WTC11 (cell line): ENCODE data around the gene NDUFAF4. TPM values are rescaled to one million over a fixed set of nuclear protein-coding genes. Genes with fewer than 3 reads are reported as not detected.

Source experiments
- ATAC-seq: fragments of 200-7000 bp; cut with Tn5 transposase; 2 replicates; pipeline ENCODE4 v1.10.0; 2021; ENCODE audit warnings: mild to moderate bottlenecking, moderate library complexity
- CTCF ChIA-PET: fragments of 300-600 bp; sonication (Branson Sonifier 250); formaldehyde crosslinking; loops from one replicate; lab custom pipeline; 2021; ENCODE audit warnings: antibody characterized with exemption; lab: Charles Lee
- POLR2A ChIA-PET: fragments of 350-600 bp; sonication (Branson Sonifier 250); formaldehyde crosslinking; loops from one replicate; lab custom pipeline; 2021; ENCODE audit warnings: antibody characterized with exemption; lab: Charles Lee
- DNase-seq: peaks from one replicate; pipeline ENCODE4 v3.0.0; 2021; ENCODE audit warnings: low spot score
- H3K27ac Mint-ChIP-seq: 2 replicates; pipeline ENCODE4 v1.8.0; 2021; ENCODE audit warnings: mixed read lengths
- H3K27me3 Mint-ChIP-seq: 2 replicates; pipeline ENCODE4 v1.8.0; 2021; ENCODE audit warnings: low read depth, mild to moderate bottlenecking, moderate library complexity, mixed read lengths
- H3K36me3 Mint-ChIP-seq: 2 replicates; pipeline ENCODE4 v1.8.0; 2021; ENCODE audit warnings: mixed read lengths
- H3K4me1 Mint-ChIP-seq: 2 replicates; pipeline ENCODE4 v1.8.0; 2022; ENCODE audit warnings: mixed read lengths
- H3K4me3 Mint-ChIP-seq: 2 replicates; pipeline ENCODE4 v1.8.0; 2021; ENCODE audit warnings: mild to moderate bottlenecking, moderate library complexity, mixed read lengths
- H3K9me3 Mint-ChIP-seq: 2 replicates; pipeline ENCODE4 v1.8.0; 2021; ENCODE audit warnings: mixed read lengths
- CREM ChIP-seq: sonication (generic); formaldehyde crosslinking; IDR thresholded peaks from 2 replicates; pipeline ENCODE4 v1.8.1; 2022; ENCODE audit warnings: mild to moderate bottlenecking, missing genetic modification reagents, moderate library complexity
- ETV6 ChIP-seq: sonication (generic); formaldehyde crosslinking; IDR thresholded peaks from 2 replicates; pipeline ENCODE4 v1.8.1; 2022; ENCODE audit warnings: mild to moderate bottlenecking, missing genetic modification reagents
- FOXJ3 ChIP-seq: sonication (generic); formaldehyde crosslinking; IDR thresholded peaks from 2 replicates; pipeline ENCODE4 v1.9.0; 2021; ENCODE audit warnings: missing genetic modification reagents, mild to moderate bottlenecking, borderline replicate concordance
- GABPB1 ChIP-seq: sonication (generic); formaldehyde crosslinking; IDR thresholded peaks from 2 replicates; pipeline ENCODE4 v1.8.1; 2023; ENCODE audit warnings: mild to moderate bottlenecking, missing genetic modification reagents
- GRHL2 ChIP-seq: fragments of 250-450 bp; sonication (Bioruptor Pico); IDR thresholded peaks from 2 replicates; pipeline ENCODE4 v1.8.0; 2022; ENCODE audit warnings: mild to moderate bottlenecking, moderate library complexity; ENCODE audit not compliant: insufficient replicate concordance, severe bottlenecking
- IRF1 ChIP-seq: sonication (generic); formaldehyde crosslinking; IDR thresholded peaks from 2 replicates; pipeline ENCODE4 v1.8.0; 2023; ENCODE audit warnings: missing genetic modification reagents
- KAT7 ChIP-seq: sonication (generic); formaldehyde crosslinking; IDR thresholded peaks from 2 replicates; pipeline ENCODE4 v1.8.1; 2023; ENCODE audit warnings: missing genetic modification reagents, mild to moderate bottlenecking, borderline replicate concordance
- MXD4 ChIP-seq: fragments of 250-450 bp; sonication (Bioruptor Pico); IDR thresholded peaks from 2 replicates; pipeline ENCODE4 v1.8.0; 2021; ENCODE audit warnings: mild to moderate bottlenecking, moderate library complexity, borderline replicate concordance
- MYBL2 ChIP-seq: sonication (generic); formaldehyde crosslinking; IDR thresholded peaks from 2 replicates; pipeline ENCODE4 v1.8.1; 2023; ENCODE audit warnings: mild to moderate bottlenecking, moderate library complexity, missing genetic modification reagents
- NFATC4 ChIP-seq: fragments of 250-450 bp; sonication (Bioruptor Pico); IDR thresholded peaks from 2 replicates; pipeline ENCODE4 v1.9.0; 2021; ENCODE audit warnings: mild to moderate bottlenecking
- NFE2L1 ChIP-seq: sonication (generic); formaldehyde crosslinking; IDR thresholded peaks from 2 replicates; pipeline ENCODE4 v1.8.1; 2023; ENCODE audit warnings: missing genetic modification reagents
- NFYB ChIP-seq: sonication (generic); formaldehyde crosslinking; conservative IDR thresholded peaks from 2 replicates; pipeline ENCODE4 v1.8.0; 2022; ENCODE audit warnings: low read depth, missing genetic modification reagents
- NR3C1 ChIP-seq: sonication (generic); formaldehyde crosslinking; conservative IDR thresholded peaks from 2 replicates; pipeline ENCODE4 v1.8.1; 2023; ENCODE audit warnings: low read depth, mild to moderate bottlenecking, missing genetic modification reagents
- SP1 ChIP-seq: sonication (generic); formaldehyde crosslinking; conservative IDR thresholded peaks from 2 replicates; pipeline ENCODE4 v1.8.1; 2022; ENCODE audit warnings: missing genetic modification reagents
- ZNF232 ChIP-seq: sonication (generic); formaldehyde crosslinking; IDR thresholded peaks from 2 replicates; pipeline ENCODE4 v1.8.0; 2022; ENCODE audit warnings: mild to moderate bottlenecking, missing genetic modification reagents
- ZNF263 ChIP-seq: sonication (generic); formaldehyde crosslinking; IDR thresholded peaks from 2 replicates; pipeline ENCODE4 v1.8.1; 2022; ENCODE audit warnings: low read depth, mild to moderate bottlenecking, moderate library complexity, missing genetic modification reagents
- ZNF396 ChIP-seq: fragments of 250-450 bp; sonication (Bioruptor Pico); IDR thresholded peaks from 2 replicates; pipeline ENCODE4 v1.8.0; 2021; ENCODE audit warnings: mild to moderate bottlenecking, moderate library complexity, borderline replicate concordance
- total RNA-seq: library from RNA; stranded (reverse); gene quantifications from 3 replicates; pipeline ENCODE4 v1.2.3, GENCODE V29; 2021
- TF ChIP-seq, protein P1 (sequence below): sonication (generic); formaldehyde crosslinking; IDR thresholded peaks from 2 replicates; pipeline ENCODE4 v1.8.1; 2023; ENCODE audit warnings: mild to moderate bottlenecking, moderate library complexity, missing genetic modification reagents
- TF ChIP-seq, protein P2 (sequence below): sonication (generic); formaldehyde crosslinking; IDR thresholded peaks from 2 replicates; pipeline ENCODE4 v1.8.1; 2022; ENCODE audit warnings: low read depth, missing genetic modification reagents, borderline replicate concordance
- TF ChIP-seq, protein P3 (sequence below): fragments of 200-600 bp; IDR thresholded peaks from 2 replicates; pipeline ENCODE4 v1.8.0; 2022; ENCODE audit warnings: antibody characterized with exemption
- TF ChIP-seq, protein P4 (sequence below): sonication (generic); formaldehyde crosslinking; IDR thresholded peaks from 2 replicates; pipeline ENCODE4 v1.8.1; 2022; ENCODE audit warnings: mild to moderate bottlenecking, missing genetic modification reagents, moderate library complexity, borderline replicate concordance

Gene NDUFAF4
- total RNA-seq, 1 experiment from 2014 or later: 75.8 TPM

DNA sequence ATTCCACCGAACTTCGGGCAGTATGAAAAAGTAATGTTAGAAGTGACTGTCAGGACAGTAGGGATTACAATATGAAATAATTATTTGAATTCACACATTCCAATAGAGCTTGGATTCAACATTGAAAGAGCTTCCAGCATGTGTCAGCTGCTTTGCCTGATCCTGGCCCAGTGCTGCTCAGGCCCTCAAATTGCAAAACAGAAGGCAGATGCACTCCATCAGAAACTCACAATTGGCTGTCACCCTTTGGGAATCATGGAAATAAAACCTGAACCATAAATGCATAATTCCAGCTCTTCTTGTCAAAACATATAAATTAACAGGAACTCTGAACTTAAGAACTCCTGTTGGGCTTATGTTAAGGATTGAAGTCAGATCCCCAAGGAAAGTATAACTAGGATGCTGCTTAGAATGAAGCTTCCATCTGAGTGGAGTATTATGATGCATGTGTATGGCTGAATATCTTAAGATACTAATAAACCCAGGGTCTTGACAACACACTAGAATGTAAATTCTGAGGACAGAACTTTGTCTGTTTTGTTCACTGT lies 1.8 kb upstream of the NDUFAF4 start:
- Mint-ChIP-seq H3K9me3 (no peaks in the 10 kb centered on the region), H3K4me1 (peaks cover 17% of the 10 kb centered on the region), H3K27ac (no peak overlapping the region)
- CTCF ChIA-PET: interaction anchor here (1.5 to 3.6 kb wide), 7 partner anchors 9 to 165 kb away, joined by 4 to 42 read pairs (median 6); partner anchors contain the start of gene KLHL32
- TF ChIP-seq MXD4 (CRISPR knock-in tag) (no peak), GABPB1 (CRISPR knock-in tag) (no peak), GRHL2 (CRISPR knock-in tag) (no peak), NR3C1 (CRISPR knock-in tag) (no peak)
- TF ChIP-seq, protein P1, sequence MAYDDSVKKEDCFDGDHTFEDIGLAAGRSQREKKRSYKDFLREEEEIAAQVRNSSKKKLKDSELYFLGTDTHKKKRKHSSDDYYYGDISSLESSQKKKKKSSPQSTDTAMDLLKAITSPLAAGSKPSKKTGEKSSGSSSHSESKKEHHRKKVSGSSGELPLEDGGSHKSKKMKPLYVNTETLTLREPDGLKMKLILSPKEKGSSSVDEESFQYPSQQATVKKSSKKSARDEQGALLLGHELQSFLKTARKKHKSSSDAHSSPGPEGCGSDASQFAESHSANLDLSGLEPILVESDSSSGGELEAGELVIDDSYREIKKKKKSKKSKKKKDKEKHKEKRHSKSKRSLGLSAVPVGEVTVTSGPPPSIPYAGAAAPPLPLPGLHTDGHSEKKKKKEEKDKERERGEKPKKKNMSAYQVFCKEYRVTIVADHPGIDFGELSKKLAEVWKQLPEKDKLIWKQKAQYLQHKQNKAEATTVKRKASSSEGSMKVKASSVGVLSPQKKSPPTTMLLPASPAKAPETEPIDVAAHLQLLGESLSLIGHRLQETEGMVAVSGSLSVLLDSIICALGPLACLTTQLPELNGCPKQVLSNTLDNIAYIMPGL (CRISPR knock-in tag): no peak
- TF ChIP-seq, all 79 proteins: peak for 0
- no peak for DNase-seq
- H3K36me3 Mint-ChIP-seq: peaks cover 13% of the 10 kb centered on the region
- POLR2A ChIA-PET: no interaction called here
- no peak overlapping the region for H3K4me3 Mint-ChIP-seq
- H3K27me3 Mint-ChIP-seq: no peaks in the 10 kb centered on the region
- no peak for ATAC-seq

DNA sequence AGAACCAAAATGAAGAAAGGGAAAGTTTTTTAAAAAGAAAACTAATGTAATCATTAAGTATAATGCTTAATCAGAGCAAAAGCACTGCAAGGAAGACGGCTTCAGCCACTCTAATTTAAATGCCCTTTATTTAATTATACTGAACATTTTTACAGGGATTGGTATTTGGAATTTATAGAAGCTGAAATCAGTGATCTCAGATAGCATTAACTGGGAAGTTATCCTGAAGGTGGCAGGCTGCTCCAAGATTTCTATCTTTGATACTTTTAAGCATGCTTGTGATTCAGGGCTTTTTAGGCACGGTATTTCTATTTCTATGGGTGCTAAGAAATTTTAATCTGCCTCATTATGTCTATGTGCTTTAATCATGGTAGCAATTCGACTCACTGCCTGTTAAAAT lies 1.3 kb upstream of the NDUFAF4 start:
- DNase-seq (no peak), ATAC-seq (no peak)
- CTCF ChIA-PET: interaction anchor here (1.1 to 3.6 kb wide), 11 partner anchors 10 to 274 kb away, joined by 3 to 42 read pairs (median 5); partner anchors contain the start of gene KLHL32
- Mint-ChIP-seq H3K27me3 (no peaks in the 10 kb centered on the region), H3K4me3 (peak overlapping the region; percentile 84), H3K36me3 (peaks cover 16% of the 10 kb centered on the region), H3K4me1 (peaks cover 17% of the 10 kb centered on the region)
- TF ChIP-seq, protein P2, sequence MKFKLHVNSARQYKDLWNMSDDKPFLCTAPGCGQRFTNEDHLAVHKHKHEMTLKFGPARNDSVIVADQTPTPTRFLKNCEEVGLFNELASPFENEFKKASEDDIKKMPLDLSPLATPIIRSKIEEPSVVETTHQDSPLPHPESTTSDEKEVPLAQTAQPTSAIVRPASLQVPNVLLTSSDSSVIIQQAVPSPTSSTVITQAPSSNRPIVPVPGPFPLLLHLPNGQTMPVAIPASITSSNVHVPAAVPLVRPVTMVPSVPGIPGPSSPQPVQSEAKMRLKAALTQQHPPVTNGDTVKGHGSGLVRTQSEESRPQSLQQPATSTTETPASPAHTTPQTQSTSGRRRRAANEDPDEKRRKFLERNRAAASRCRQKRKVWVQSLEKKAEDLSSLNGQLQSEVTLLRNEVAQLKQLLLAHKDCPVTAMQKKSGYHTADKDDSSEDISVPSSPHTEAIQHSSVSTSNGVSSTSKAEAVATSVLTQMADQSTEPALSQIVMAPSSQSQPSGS (CRISPR knock-in tag): no peak
- TF ChIP-seq GABPB1 (CRISPR knock-in tag) (no peak), NFATC4 (no peak), KAT7 (CRISPR knock-in tag) (no peak), NFYB (no peak)
- TF ChIP-seq, protein P3, sequence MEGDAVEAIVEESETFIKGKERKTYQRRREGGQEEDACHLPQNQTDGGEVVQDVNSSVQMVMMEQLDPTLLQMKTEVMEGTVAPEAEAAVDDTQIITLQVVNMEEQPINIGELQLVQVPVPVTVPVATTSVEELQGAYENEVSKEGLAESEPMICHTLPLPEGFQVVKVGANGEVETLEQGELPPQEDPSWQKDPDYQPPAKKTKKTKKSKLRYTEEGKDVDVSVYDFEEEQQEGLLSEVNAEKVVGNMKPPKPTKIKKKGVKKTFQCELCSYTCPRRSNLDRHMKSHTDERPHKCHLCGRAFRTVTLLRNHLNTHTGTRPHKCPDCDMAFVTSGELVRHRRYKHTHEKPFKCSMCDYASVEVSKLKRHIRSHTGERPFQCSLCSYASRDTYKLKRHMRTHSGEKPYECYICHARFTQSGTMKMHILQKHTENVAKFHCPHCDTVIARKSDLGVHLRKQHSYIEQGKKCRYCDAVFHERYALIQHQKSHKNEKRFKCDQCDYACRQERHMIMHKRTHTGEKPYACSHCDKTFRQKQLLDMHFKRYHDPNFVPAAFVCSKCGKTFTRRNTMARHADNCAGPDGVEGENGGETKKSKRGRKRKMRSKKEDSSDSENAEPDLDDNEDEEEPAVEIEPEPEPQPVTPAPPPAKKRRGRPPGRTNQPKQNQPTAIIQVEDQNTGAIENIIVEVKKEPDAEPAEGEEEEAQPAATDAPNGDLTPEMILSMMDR: peak; percentile 25; the same call in 1 of the 2 replicates
- TF ChIP-seq, all 79 proteins: peak for 1
- Mint-ChIP-seq H3K9me3 (no peaks in the 10 kb centered on the region), H3K27ac (no peak overlapping the region)
- POLR2A ChIA-PET: no interaction called here

DNA sequence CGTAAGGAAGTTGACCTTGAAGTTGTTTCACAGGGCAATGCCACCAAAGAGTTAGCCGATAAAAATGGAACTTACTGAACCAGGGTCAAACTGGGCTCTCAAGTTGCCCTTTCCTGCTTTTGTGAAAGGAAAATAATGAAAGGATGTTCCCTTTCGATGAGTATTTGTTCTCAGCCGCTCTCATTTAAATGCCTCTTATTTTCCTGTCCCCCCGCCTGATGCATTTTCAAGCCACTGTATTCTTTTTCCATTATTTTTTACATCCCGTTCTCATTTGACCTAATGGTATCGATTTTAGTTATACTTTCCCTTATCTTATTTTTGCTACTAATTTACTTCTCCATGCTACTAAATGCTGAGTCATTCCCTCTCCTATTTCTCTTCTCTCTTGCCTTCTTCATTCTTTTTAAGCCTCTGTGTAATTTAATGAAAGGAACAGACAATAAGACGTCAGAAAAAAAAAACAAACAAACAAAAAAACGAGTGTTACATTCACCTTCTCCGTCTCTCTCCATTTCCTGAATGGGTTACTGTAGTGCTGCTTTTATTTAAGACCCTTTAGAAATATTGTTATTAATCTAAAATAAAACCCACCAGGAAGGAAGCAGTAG lies 655 bp upstream of the NDUFAF4 start:
- ATAC-seq (no peak), DNase-seq (no peak)
- Mint-ChIP-seq H3K27me3 (no peaks in the 10 kb centered on the region), H3K36me3 (peaks cover 18% of the 10 kb centered on the region), H3K4me1 (peaks cover 17% of the 10 kb centered on the region), H3K4me3 (peak overlapping the region; percentile 84), H3K9me3 (no peaks in the 10 kb centered on the region), H3K27ac (peak overlapping the region; percentile 88)
- ChIA-PET CTCF (interaction anchor here (0.7 to 3.6 kb wide), 20 partner anchors 10 to 274 kb away, joined by 3 to 42 read pairs (median 4); partner anchors contain the start of genes GPR63 and KLHL32), POLR2A (interaction anchor here (1.0 kb wide), 1 partner anchor 61 kb away, joined by 3 read pairs; the partner anchor contains the start of gene GPR63)
- TF ChIP-seq NFE2L1: peak; percentile 86
- TF ChIP-seq ZNF263: no peak

DNA sequence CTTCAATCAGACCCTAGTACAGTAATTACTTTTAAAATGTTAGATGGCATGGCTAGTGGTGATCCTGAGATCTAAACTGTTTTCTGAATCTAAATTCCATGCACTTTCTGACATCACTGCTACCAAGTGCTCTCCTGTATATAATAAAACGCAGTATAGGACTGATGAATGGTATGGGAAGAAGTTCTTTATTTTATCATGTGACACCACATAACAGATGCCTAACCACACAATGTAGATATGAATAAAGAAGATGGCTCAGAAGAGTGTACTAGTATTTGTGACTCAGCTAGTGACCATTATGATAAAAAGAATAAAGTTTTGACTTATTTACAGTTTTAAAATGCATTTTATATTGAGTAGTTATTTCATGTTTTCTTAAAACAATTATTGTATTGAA lies 8.5 kb downstream of the NDUFAF4 start:
- no peak for DNase-seq
- TF ChIP-seq, protein P4, sequence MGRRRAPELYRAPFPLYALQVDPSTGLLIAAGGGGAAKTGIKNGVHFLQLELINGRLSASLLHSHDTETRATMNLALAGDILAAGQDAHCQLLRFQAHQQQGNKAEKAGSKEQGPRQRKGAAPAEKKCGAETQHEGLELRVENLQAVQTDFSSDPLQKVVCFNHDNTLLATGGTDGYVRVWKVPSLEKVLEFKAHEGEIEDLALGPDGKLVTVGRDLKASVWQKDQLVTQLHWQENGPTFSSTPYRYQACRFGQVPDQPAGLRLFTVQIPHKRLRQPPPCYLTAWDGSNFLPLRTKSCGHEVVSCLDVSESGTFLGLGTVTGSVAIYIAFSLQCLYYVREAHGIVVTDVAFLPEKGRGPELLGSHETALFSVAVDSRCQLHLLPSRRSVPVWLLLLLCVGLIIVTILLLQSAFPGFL (CRISPR knock-in tag): no peak
- no peak for TF ChIP-seq NFATC4
- no peak for TF ChIP-seq IRF1 (CRISPR knock-in tag)
- TF ChIP-seq MYBL2: no peak
- no peak for TF ChIP-seq ZNF232 (CRISPR knock-in tag)
- no peak for TF ChIP-seq NFYB
- TF ChIP-seq SP1 (CRISPR knock-in tag): no peak
- no peak for TF ChIP-seq FOXJ3
- no peak for TF ChIP-seq CREM
- no peak for TF ChIP-seq ETV6 (CRISPR knock-in tag)
- TF ChIP-seq ZNF396 (CRISPR knock-in tag): no peak
- TF ChIP-seq GRHL2 (CRISPR knock-in tag): no peak
- TF ChIP-seq, all 79 proteins: peak for 0
- Mint-ChIP-seq H3K27me3 (no peaks in the 10 kb centered on the region), H3K9me3 (no peaks in the 10 kb centered on the region), H3K27ac (no peak overlapping the region), H3K36me3 (peaks cover 17% of the 10 kb centered on the region), H3K4me1 (peaks cover 3% of the 10 kb centered on the region), H3K4me3 (no peak overlapping the region)
- ChIA-PET POLR2A (no interaction called here), CTCF (no interaction called here)
- no peak for ATAC-seq
